Left ventricle myocardium inferior (tissue), 1 donor: ENCODE results near the gene ERMARD. TPM values are rescaled to one million over a fixed set of nuclear protein-coding genes. Genes with fewer than 3 reads are reported as not detected.

ENCODE experiments used
- DNase-seq: peaks from one replicate; pipeline ENCODE4 v3.0.0-alpha.2; 2020
- H3K27ac ChIP-seq: fragments of 200-600 bp; replicated peaks from 2 replicates; pipeline ENCODE4 v1.8.0; 2021
- H3K27me3 ChIP-seq: fragments of 200-600 bp; 2 replicates; pipeline ENCODE4 v1.8.0; 2021; ENCODE audit warnings: low read depth
- H3K36me3 ChIP-seq: fragments of 200-600 bp; 2 replicates; pipeline ENCODE4 v1.8.0; 2021
- H3K4me1 ChIP-seq: fragments of 200-600 bp; 2 replicates; pipeline ENCODE4 v1.8.0; 2021
- H3K4me3 ChIP-seq: fragments of 200-600 bp; 2 replicates; pipeline ENCODE4 v1.8.0; 2021; ENCODE audit warnings: mild to moderate bottlenecking, moderate library complexity
- H3K9me3 ChIP-seq: fragments of 200-600 bp; replicated peaks from 2 replicates; pipeline ENCODE4 v1.8.0; 2021
- CTCF ChIP-seq: fragments of 200-600 bp; IDR thresholded peaks from 2 replicates; pipeline ENCODE4 v1.8.0; 2021; ENCODE audit warnings: antibody characterized with exemption, mild to moderate bottlenecking, borderline replicate concordance
- intact Hi-C: fragments of 100-400 bp; cut with micrococcal nuclease; formaldehyde crosslinking; loops from one replicate; pipeline ENCODE4 v1.11.0; 2022
- total RNA-seq: library from RNA; stranded (reverse); fragmentation: NEBNext Ultra II Directional; extraction: Animal tissue kit (Norgen Biotek cat#: 25700); gene quantifications from one replicate; pipeline ENCODE4 v1.2.1, GENCODE V29; 2021
- donor health status: DM: no; HTN: yes; CAD: no; lungs with severe emphysema.

ERMARD gene
- total RNA-seq, 1 donor from 2014 or later = 9.3 TPM

DNA sequence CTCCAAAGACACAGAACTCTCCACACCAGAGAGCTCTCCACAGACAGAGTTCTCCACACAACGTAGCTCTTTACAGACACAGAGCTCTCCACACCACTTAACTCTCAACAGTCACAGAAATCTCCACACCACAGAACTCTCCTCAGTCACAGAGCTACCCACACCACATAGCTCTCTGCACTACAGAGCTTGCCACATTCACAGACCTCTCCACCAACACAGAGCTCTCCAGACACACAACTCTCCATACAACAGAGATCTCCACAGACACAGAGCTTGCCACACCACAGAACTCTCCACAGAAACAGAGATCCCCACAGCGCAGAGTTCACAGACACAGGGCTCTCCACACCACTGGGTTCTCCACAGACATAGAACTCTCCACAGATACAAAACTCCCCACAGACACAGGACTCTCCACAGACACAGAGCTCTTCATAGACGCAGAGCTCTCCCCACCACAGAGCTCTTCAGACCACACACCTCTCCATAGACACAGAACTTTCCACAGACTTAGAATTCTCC, 52.5 kb downstream of the ERMARD start:
- intact Hi-C loops = no loop called here
- no peak for TF ChIP-seq CTCF
- no peak for DNase-seq
- Histone ChIP-seq H3K36me3 (no peaks in the 10 kb centered on the region), H3K4me1 (no peaks in the 10 kb centered on the region), H3K4me3 (no peak overlapping the region), H3K27ac (no peak overlapping the region), H3K9me3 (no peaks in the 10 kb centered on the region), H3K27me3 (peaks cover 82% of the 10 kb centered on the region)

- H3K4me1 ChIP-seq = no peaks in the 10 kb centered on the region
- H3K9me3 ChIP-seq = no peaks in the 10 kb centered on the region
- no peak for DNase-seq
- intact Hi-C loops = no loop called here
- no peak for TF ChIP-seq CTCF
- H3K27ac ChIP-seq = no peak overlapping the region
- no peak overlapping the region for H3K4me3 ChIP-seq
- H3K36me3 ChIP-seq = no peaks in the 10 kb centered on the region
- H3K27me3 ChIP-seq = peaks cover 77% of the 10 kb centered on the region
Measured at GRCh38 chr6:169804427-169804826, 53.0 kb downstream of the ERMARD start.

DNA sequence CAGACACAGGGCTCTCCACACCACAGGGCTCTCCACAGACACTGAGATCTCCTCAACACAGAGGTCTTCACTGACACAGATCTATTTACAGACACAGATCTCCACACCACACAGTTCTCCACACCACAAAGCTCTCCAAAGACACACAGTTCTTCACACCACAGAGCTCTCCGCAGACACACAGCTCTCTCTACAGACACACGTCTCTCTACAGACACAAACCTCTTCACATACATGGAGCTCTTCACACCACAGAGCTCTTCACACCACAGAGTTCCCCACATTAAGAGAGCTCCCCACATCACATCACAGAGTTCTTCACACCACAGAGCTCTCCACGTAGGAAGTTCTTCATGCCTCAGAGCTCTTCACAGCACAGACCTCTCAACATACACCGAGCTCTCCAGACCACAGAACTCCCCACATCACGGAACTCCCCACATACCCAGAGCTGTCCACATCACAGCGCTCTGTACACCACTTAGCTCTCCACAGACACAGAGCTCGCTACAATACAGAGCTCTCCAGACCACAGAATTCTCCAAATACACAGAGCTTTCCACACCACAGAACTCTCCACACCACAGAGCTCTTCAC, 53.9 kb downstream of the ERMARD start:
- H3K9me3 ChIP-seq = no peaks in the 10 kb centered on the region
- no peak for DNase-seq
- no peaks in the 10 kb centered on the region for H3K36me3 ChIP-seq
- intact Hi-C loops = no loop called here
- peaks cover under 1% of the 10 kb centered on the region for H3K4me1 ChIP-seq
- no peak overlapping the region for H3K27ac ChIP-seq
- peaks cover 69% of the 10 kb centered on the region for H3K27me3 ChIP-seq
- no peak for TF ChIP-seq CTCF
- H3K4me3 ChIP-seq = no peak overlapping the region

DNA sequence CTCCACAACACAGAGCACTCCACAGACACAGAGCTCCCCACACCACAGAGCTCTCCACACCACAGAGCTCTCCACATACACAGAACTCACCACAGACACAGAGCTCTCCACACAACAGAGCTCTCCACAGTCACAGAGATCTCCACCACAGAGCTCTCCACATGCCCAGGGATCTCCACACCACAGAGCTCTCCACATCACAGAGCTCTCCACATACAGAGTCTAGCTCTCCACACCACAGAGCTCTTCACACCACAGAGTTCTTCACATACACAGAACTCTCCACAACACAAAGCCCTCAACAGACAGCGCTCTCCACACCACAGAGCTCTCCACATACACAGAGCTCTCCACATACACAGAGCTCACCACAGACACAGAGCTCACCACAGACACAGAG, 55.3 kb downstream of the ERMARD start:
- intact Hi-C loops = no loop called here
- Histone ChIP-seq H3K27me3 (peaks cover 58% of the 10 kb centered on the region), H3K9me3 (no peaks in the 10 kb centered on the region), H3K4me1 (peaks cover 3% of the 10 kb centered on the region), H3K36me3 (no peaks in the 10 kb centered on the region), H3K4me3 (no peak overlapping the region), H3K27ac (no peak overlapping the region)
- DNase-seq = no peak
- no peak for TF ChIP-seq CTCF

GRCh38 chr6:169807229-169807628, 55.8 kb downstream of the ERMARD start:
- Histone ChIP-seq H3K27ac (no peak overlapping the region), H3K27me3 (peaks cover 52% of the 10 kb centered on the region), H3K4me1 (peaks cover 3% of the 10 kb centered on the region), H3K4me3 (no peak overlapping the region), H3K9me3 (no peaks in the 10 kb centered on the region), H3K36me3 (no peaks in the 10 kb centered on the region)
- intact Hi-C loops = no loop called here
- TF ChIP-seq CTCF = no peak
- DNase-seq = no peak
